ENCODE results near the gene RAB36.

Gene RAB36

GRCh38 chr22:23184764-23185113 is 39.5 kb downstream of the RAB36 start:
- no peak for DNase-seq

GRCh38 chr22:23187211-23187610 is 41.9 kb downstream of the RAB36 start:
- DNase-seq = no peak

- no peak for DNase-seq
These were observed 42.8 kb downstream of the RAB36 start for GRCh38 chr22:23187871-23188700.

GRCh38 chr22:23190526-23190925 is 45.2 kb downstream of the RAB36 start:
- DNase-seq = no peak

- no peak for DNase-seq
These were observed 46.9 kb downstream of the RAB36 start for GRCh38 chr22:23192133-23192532.

GRCh38 chr22:23192558-23192957 is 47.3 kb downstream of the RAB36 start:
- no peak for DNase-seq

- no peak for DNase-seq
These were observed 48.0 kb downstream of the RAB36 start for GRCh38 chr22:23193196-23193827.

GRCh38 chr22:23193882-23194281 is 48.6 kb downstream of the RAB36 start:
- no peak for DNase-seq

GRCh38 chr22:23196165-23196564 is 50.9 kb downstream of the RAB36 start:
- no peak for DNase-seq

- no peak for DNase-seq
These were observed 52.6 kb downstream of the RAB36 start for GRCh38 chr22:23197836-23198235.

- DNase-seq = no peak
These were observed 53.9 kb downstream of the RAB36 start for GRCh38 chr22:23199159-23199558.

GRCh38 chr22:23200898-23201297 is 55.6 kb downstream of the RAB36 start:
- no peak for DNase-seq

GRCh38 chr22:23202812-23203451 is 57.7 kb downstream of the RAB36 start:
- DNase-seq = no peak

GRCh38 chr22:23203452-23204124 is 58.3 kb downstream of the RAB36 start:
- no peak for DNase-seq

- no peak for DNase-seq
These were observed 58.8 kb downstream of the RAB36 start for GRCh38 chr22:23204125-23204488.

GRCh38 chr22:23204541-23205157 is 59.4 kb downstream of the RAB36 start:
- no peak for DNase-seq

GRCh38 chr22:23205339-23206049 is 60.2 kb downstream of the RAB36 start:
- DNase-seq = no peak

GRCh38 chr22:23206915-23207314 is 61.6 kb downstream of the RAB36 start:
- DNase-seq = no peak

GRCh38 chr22:23207729-23208393 is 62.6 kb downstream of the RAB36 start:
- no peak for DNase-seq

- no peak for DNase-seq
These were observed 65.3 kb downstream of the RAB36 start for GRCh38 chr22:23210428-23211170.

GRCh38 chr22:23211622-23212021 is 66.3 kb downstream of the RAB36 start:
- no peak for DNase-seq
